SK-MEL-5 (cell line): ENCODE results near the gene KRTAP20-2. TPM values are rescaled to one million over a fixed set of nuclear protein-coding genes. Genes with fewer than 3 reads are reported as not detected.
A peak's percentile ranks its signal among the peaks of the same experiment; 100 is the strongest.

Source experiments
- DNase-seq: peaks from one replicate; pipeline ENCODE4 v3.0.0-alpha.2; 2016; ENCODE audit warnings: low read depth, low spot score
- in situ Hi-C: cut with HindIII; loops from 2 replicates; pipeline ENCODE4 v1.10.0; 2016; ENCODE audit warnings: low sequenced_read_pairs, high pct_unique_total_duplicates, low pct_unique_long_range_greater_than_20kb
- polyA plus RNA-seq, 2 experiments: library from polyadenylated mRNA; depleted of rRNA; stranded (reverse); fragments of >200 nt; gene quantifications; 2 replicates each; pipeline ENCODE4 v1.2.3, GENCODE V29; 2015
- total RNA-seq: library from RNA; depleted of rRNA; stranded (reverse); fragments of >200 nt; shearing (Covaris generic); gene quantifications from 2 replicates; pipeline ENCODE4 v1.2.3, GENCODE V29; 2014; rRNA removed

The KRTAP20-2 gene
- not detected in 2 replicates for total RNA-seq
- not detected in 2 replicates for polyA plus RNA-seq (2015; cell fraction: cytosol; rRNA removed)
- polyA plus RNA-seq (2015; cell fraction: nucleus; rRNA removed), result not detected in 2 replicates

- no peak for DNase-seq
- in situ Hi-C loops, result no loop called here
Measured at GRCh38 chr21:30634906-30635305, at the start of gene KRTAP20-2. TSS of gene KRTAP20-2 (plus strand) at chr21:30635206. CDS start at chr21:30635264, 58 bp downstream.

- no peak for DNase-seq
- in situ Hi-C loops, result no loop called here
Measured at GRCh38 chr21:30590297-30590696, 44.7 kb upstream of the KRTAP20-2 start, which contains the start of gene KRTAP22-2. TSS of gene KRTAP22-2 (minus strand) at chr21:30590397.

GRCh38 chr21:30592140-30592539 is 42.9 kb upstream of the KRTAP20-2 start, which contains the start of gene KRTAP6-3:
TSS of gene KRTAP6-3 (plus strand) at chr21:30592440. CDS start at chr21:30592446, 6 bp downstream.
- DNase-seq, result no peak
- in situ Hi-C loops, result no loop called here

- in situ Hi-C loops, result no loop called here
- no peak for DNase-seq
Measured at GRCh38 chr21:30598802-30599201, 36.2 kb upstream of the KRTAP20-2 start, which contains the start of gene KRTAP6-2. TSS of gene KRTAP6-2 (minus strand) at chr21:30598902. CDS start at chr21:30598874, 28 bp downstream.

GRCh38 chr21:30600787-30601186 is 34.2 kb upstream of the KRTAP20-2 start, which contains the start of gene KRTAP22-1:
TSS of gene KRTAP22-1 (plus strand) at chr21:30601087.
- DNase-seq, result no peak
- in situ Hi-C loops, result no loop called here

- in situ Hi-C loops, result no loop called here
- DNase-seq, result peak; percentile 22
Measured at GRCh38 chr21:30605968-30606367, 29.0 kb upstream of the KRTAP20-2 start.

GRCh38 chr21:30612132-30612531 is 22.9 kb upstream of the KRTAP20-2 start:
- in situ Hi-C loops, result no loop called here
- DNase-seq, result no peak

- in situ Hi-C loops, result no loop called here
Measured at GRCh38 chr21:30613836-30614235, 21.2 kb upstream of the KRTAP20-2 start, which contains the start of gene KRTAP6-1. TSS of gene KRTAP6-1 (minus strand) at chr21:30613930. CDS start at chr21:30613904, 26 bp downstream.

GRCh38 chr21:30615199-30615598 is 19.8 kb upstream of the KRTAP20-2 start:
- DNase-seq, result no peak
- in situ Hi-C loops, result no loop called here

More at GRCh38 chr21:30613836-30614235, 21.2 kb upstream of the KRTAP20-2 start, which contains the start of gene KRTAP6-1:
- no peak for DNase-seq

- in situ Hi-C loops, result no loop called here
- DNase-seq, result no peak
Measured at GRCh38 chr21:30616125-30616524, 18.9 kb upstream of the KRTAP20-2 start, which contains the start of gene KRTAP20-1. TSS of gene KRTAP20-1 (plus strand) at chr21:30616425. CDS start at chr21:30616455, 30 bp downstream.

- in situ Hi-C loops, result no loop called here
- DNase-seq, result no peak
Measured at GRCh38 chr21:30620080-30620479, 14.9 kb upstream of the KRTAP20-2 start.

GRCh38 chr21:30620522-30620921 is 14.5 kb upstream of the KRTAP20-2 start, which contains the start of gene KRTAP20-4:
TSS of gene KRTAP20-4 (plus strand) at chr21:30620627.
- in situ Hi-C loops, result no loop called here
- DNase-seq, result no peak

GRCh38 chr21:30623362-30623761 is 11.6 kb upstream of the KRTAP20-2 start:
- in situ Hi-C loops, result no loop called here
- no peak for DNase-seq

- no peak for DNase-seq
- in situ Hi-C loops, result no loop called here
Measured at GRCh38 chr21:30625449-30626165, 9.4 kb upstream of the KRTAP20-2 start.

- in situ Hi-C loops, result no loop called here
Measured at GRCh38 chr21:30628109-30628508, 6.9 kb upstream of the KRTAP20-2 start.

GRCh38 chr21:30629200-30629599 is 5.8 kb upstream of the KRTAP20-2 start:
- DNase-seq, result peak; percentile 48
- in situ Hi-C loops, result no loop called here

More at GRCh38 chr21:30628109-30628508, 6.9 kb upstream of the KRTAP20-2 start:
- DNase-seq, result no peak

GRCh38 chr21:30638686-30639085 is 3.7 kb downstream of the KRTAP20-2 start:
- DNase-seq, result no peak
- in situ Hi-C loops, result no loop called here

- in situ Hi-C loops, result no loop called here
- DNase-seq, result no peak
Measured at GRCh38 chr21:30642564-30642963, 7.6 kb downstream of the KRTAP20-2 start, which contains the start of gene KRTAP20-3. TSS of gene KRTAP20-3 (plus strand) at chr21:30642864.
